NCI-H2029 (cell line): ENCODE measurements around the gene SLC7A4.
"Not testable (repeated sequence)": the region's sequence is repeated elsewhere in the genome, so short reads cannot be mapped to it uniquely, and the experiment has no call there.

Experiments
- DNase-seq: peaks from one replicate; lab custom pipeline; 2025; lab: John Stamatoyannopoulos, UW

The SLC7A4 gene

GRCh38 chr22:21064917-21065864 is 32.8 kb upstream of the SLC7A4 start:
- DNase-seq: no peak

- DNase-seq: not testable (repeated sequence)
These were observed 32.1 kb upstream of the SLC7A4 start for GRCh38 chr22:21064425-21064824.

GRCh38 chr22:21061660-21062321 is 29.4 kb upstream of the SLC7A4 start:
- not testable (repeated sequence) for DNase-seq

- not testable (repeated sequence) for DNase-seq
These were observed 28.0 kb upstream of the SLC7A4 start for GRCh38 chr22:21060363-21060762.

- DNase-seq: no peak
These were observed 23.5 kb upstream of the SLC7A4 start for GRCh38 chr22:21055880-21056319.

- DNase-seq: no peak
These were observed 23.1 kb upstream of the SLC7A4 start for GRCh38 chr22:21055564-21055834.

GRCh38 chr22:21054714-21055563 is 22.6 kb upstream of the SLC7A4 start:
- DNase-seq: no peak

GRCh38 chr22:21054046-21054713 is 21.8 kb upstream of the SLC7A4 start:
- DNase-seq: no peak

- no peak for DNase-seq
These were observed 20.5 kb upstream of the SLC7A4 start for GRCh38 chr22:21052715-21053459.

GRCh38 chr22:21051831-21052400 is 19.6 kb upstream of the SLC7A4 start:
- DNase-seq: no peak

- no peak for DNase-seq
These were observed 18.9 kb upstream of the SLC7A4 start for GRCh38 chr22:21051145-21051830.

GRCh38 chr22:21048965-21049364 is 16.6 kb upstream of the SLC7A4 start:
- DNase-seq: not testable (repeated sequence)

GRCh38 chr22:21048448-21048847 is 16.1 kb upstream of the SLC7A4 start:
- not testable (repeated sequence) for DNase-seq

- no peak for DNase-seq
These were observed 15.4 kb upstream of the SLC7A4 start for GRCh38 chr22:21047730-21048129.

GRCh38 chr22:21047035-21047661 is 14.8 kb upstream of the SLC7A4 start:
- DNase-seq: no peak

- DNase-seq: peak; percentile 81
These were observed 13.4 kb upstream of the SLC7A4 start, which contains the start of gene LRRC74B for GRCh38 chr22:21045585-21046294. LRRC74B (plus strand) TSS chr22:21045946; CDS start chr22:21045987, 41 bp downstream.

- no peak for DNase-seq
These were observed 12.7 kb upstream of the SLC7A4 start for GRCh38 chr22:21044931-21045584.

GRCh38 chr22:21043860-21044535 is 11.6 kb upstream of the SLC7A4 start:
- no peak for DNase-seq
